Stimulated activated naive B cell treated with anti-CD40 and anti-IgM and Interleukin-4, amounts not matched to agents 10 μg/mL and 1 μg/mL and 100 μg/mL, for 72 hours (primary cell): Measurements from ENCODE around the gene SLC16A12.

Experiments used
- ATAC-seq, 2 donors: fragments of 150-1000 bp; cut with Tn5 transposase; replicated peaks; 2 replicates each; pipeline ENCODE4 v1.10.0; 2021; ENCODE audit warnings: moderate library complexity in 1 of 2
- DNase-seq: peaks from one replicate; pipeline ENCODE4 v3.0.0; 2021
- H3K27ac Mint-ChIP-seq: one replicate; pipeline ENCODE4 v1.8.0; 2022; ENCODE audit warnings: mild to moderate bottlenecking, mixed read lengths
- H3K27me3 Mint-ChIP-seq, 2 donors: one replicate each; pipeline ENCODE4 v1.8.0; 2022; ENCODE audit warnings: mixed read lengths in 2 of 2
- H3K36me3 Mint-ChIP-seq, 2 donors: one replicate each; pipeline ENCODE4 v1.8.0; 2022; ENCODE audit warnings: mixed read lengths in 2 of 2, mild to moderate bottlenecking in 1 of 2
- H3K4me1 Mint-ChIP-seq, 2 donors: one replicate each; pipeline ENCODE4 v1.8.0; 2022; ENCODE audit warnings: mixed read lengths in 2 of 2, mild to moderate bottlenecking in 1 of 2
- H3K4me3 Mint-ChIP-seq, 2 donors: one replicate each; pipeline ENCODE4 v1.8.0; 2022; ENCODE audit warnings: mild to moderate bottlenecking in 2 of 2, mixed read lengths in 2 of 2, moderate library complexity in 1 of 2
- H3K9me3 Mint-ChIP-seq, 2 donors: one replicate each; pipeline ENCODE4 v1.8.0; 2022; ENCODE audit warnings: mixed read lengths in 2 of 2, mild to moderate bottlenecking in 1 of 2

SLC16A12 gene

GRCh38 chr10:89478739-89479654, 56.4 kb downstream of the SLC16A12 start:
- H3K4me1 Mint-ChIP-seq = peaks cover 14 to 16% of the 10 kb centered on the region in 2 donors
- H3K27me3 Mint-ChIP-seq = no peaks in the 10 kb centered on the region
- no peak overlapping the region for H3K4me3 Mint-ChIP-seq
- ATAC-seq (peak in 1 of 2 donors; percentile 45), DNase-seq (no peak)
- no peaks in the 10 kb centered on the region for H3K9me3 Mint-ChIP-seq
- H3K27ac Mint-ChIP-seq = no peak overlapping the region
- no peaks in the 10 kb centered on the region for H3K36me3 Mint-ChIP-seq

GRCh38 chr10:89478085-89478738, 57.2 kb downstream of the SLC16A12 start:
- peak; percentile 66 to 76 for ATAC-seq
- H3K9me3 Mint-ChIP-seq = no peaks in the 10 kb centered on the region
- H3K27me3 Mint-ChIP-seq = no peaks in the 10 kb centered on the region
- DNase-seq = no peak
- H3K27ac Mint-ChIP-seq = no peak overlapping the region
- H3K4me3 Mint-ChIP-seq = no peak overlapping the region
- H3K4me1 Mint-ChIP-seq = peaks cover 14 to 16% of the 10 kb centered on the region in 2 donors
- H3K36me3 Mint-ChIP-seq = no peaks in the 10 kb centered on the region

GRCh38 chr10:89476150-89476549, 59.2 kb downstream of the SLC16A12 start:
- Mint-ChIP-seq H3K4me3 (no peak overlapping the region), H3K9me3 (no peaks in the 10 kb centered on the region), H3K36me3 (no peaks in the 10 kb centered on the region), H3K27ac (no peak overlapping the region), H3K27me3 (no peaks in the 10 kb centered on the region), H3K4me1 (peaks cover 14 to 16% of the 10 kb centered on the region in 2 donors)
- DNase-seq (no peak), ATAC-seq (no peak)

- Mint-ChIP-seq H3K4me3 (no peak overlapping the region), H3K36me3 (no peaks in the 10 kb centered on the region)
- no peak for DNase-seq
Observed at GRCh38 chr10:89475591-89475998, 59.8 kb downstream of the SLC16A12 start.

GRCh38 chr10:89475125-89475524, 60.3 kb downstream of the SLC16A12 start:
- no peaks in the 10 kb centered on the region for H3K27me3 Mint-ChIP-seq
- peaks cover 16 to 17% of the 10 kb centered on the region in 2 donors for H3K4me1 Mint-ChIP-seq
- no peak overlapping the region for H3K4me3 Mint-ChIP-seq
- H3K27ac Mint-ChIP-seq = no peak overlapping the region
- no peaks in the 10 kb centered on the region for H3K9me3 Mint-ChIP-seq
- DNase-seq = no peak
- ATAC-seq = no peak
- no peaks in the 10 kb centered on the region for H3K36me3 Mint-ChIP-seq

More at GRCh38 chr10:89475591-89475998, 59.8 kb downstream of the SLC16A12 start:
- no peak for ATAC-seq
- Mint-ChIP-seq H3K27ac (no peak overlapping the region), H3K9me3 (no peaks in the 10 kb centered on the region), H3K27me3 (no peaks in the 10 kb centered on the region), H3K4me1 (peaks cover 16% of the 10 kb centered on the region in 2 donors)

- H3K27me3 Mint-ChIP-seq = no peaks in the 10 kb centered on the region
- ATAC-seq = no peak
- no peak overlapping the region for H3K4me3 Mint-ChIP-seq
- H3K36me3 Mint-ChIP-seq = no peaks in the 10 kb centered on the region
- no peaks in the 10 kb centered on the region for H3K9me3 Mint-ChIP-seq
- no peak overlapping the region for H3K27ac Mint-ChIP-seq
- DNase-seq = no peak
- peaks cover 16 to 17% of the 10 kb centered on the region in 2 donors for H3K4me1 Mint-ChIP-seq
Observed at GRCh38 chr10:89474452-89474851, 60.9 kb downstream of the SLC16A12 start.

GRCh38 chr10:89471110-89471809, 64.1 kb downstream of the SLC16A12 start:
- no peak overlapping the region for H3K27ac Mint-ChIP-seq
- ATAC-seq = no peak
- DNase-seq = no peak
- peaks cover 0 to 4% of the 10 kb centered on the region in 2 donors for H3K27me3 Mint-ChIP-seq
- peaks cover 0 to 2% of the 10 kb centered on the region in 2 donors for H3K4me1 Mint-ChIP-seq
- H3K4me3 Mint-ChIP-seq = no peak overlapping the region
- no peaks in the 10 kb centered on the region for H3K9me3 Mint-ChIP-seq
- H3K36me3 Mint-ChIP-seq = no peaks in the 10 kb centered on the region

- ATAC-seq (no peak), DNase-seq (no peak)
- H3K4me1 Mint-ChIP-seq = peaks cover 0 to 2% of the 10 kb centered on the region in 2 donors
- no peak overlapping the region for H3K4me3 Mint-ChIP-seq
- H3K9me3 Mint-ChIP-seq = no peaks in the 10 kb centered on the region
- no peak overlapping the region for H3K27ac Mint-ChIP-seq
- peaks cover 0 to 4% of the 10 kb centered on the region in 2 donors for H3K27me3 Mint-ChIP-seq
- H3K36me3 Mint-ChIP-seq = no peaks in the 10 kb centered on the region
Observed at GRCh38 chr10:89470628-89471027, 64.8 kb downstream of the SLC16A12 start.

- DNase-seq (no peak), ATAC-seq (no peak)
- Mint-ChIP-seq H3K27ac (no peak overlapping the region), H3K4me3 (no peak overlapping the region), H3K36me3 (no peaks in the 10 kb centered on the region), H3K27me3 (peaks cover 0 to 4% of the 10 kb centered on the region in 2 donors), H3K9me3 (no peaks in the 10 kb centered on the region), H3K4me1 (peaks cover 0 to 2% of the 10 kb centered on the region in 2 donors)
Observed at GRCh38 chr10:89469517-89469916, 65.9 kb downstream of the SLC16A12 start.

- ATAC-seq (no peak), DNase-seq (no peak)
- Mint-ChIP-seq H3K27ac (no peak overlapping the region), H3K4me1 (peaks cover 0 to 2% of the 10 kb centered on the region in 2 donors), H3K27me3 (peaks cover 0 to 4% of the 10 kb centered on the region in 2 donors), H3K9me3 (no peaks in the 10 kb centered on the region), H3K4me3 (no peak overlapping the region), H3K36me3 (no peaks in the 10 kb centered on the region)
Observed at GRCh38 chr10:89468191-89468965, 67.0 kb downstream of the SLC16A12 start.

- Mint-ChIP-seq H3K27me3 (peaks cover 8% of the 10 kb centered on the region in 2 donors), H3K36me3 (no peaks in the 10 kb centered on the region), H3K27ac (no peak overlapping the region), H3K4me1 (peaks cover 0 to 2% of the 10 kb centered on the region in 2 donors), H3K4me3 (no peak overlapping the region), H3K9me3 (no peaks in the 10 kb centered on the region)
- ATAC-seq = peak; percentile 71 to 73
- no peak for DNase-seq
Observed at GRCh38 chr10:89466599-89467035, 68.8 kb downstream of the SLC16A12 start.

- H3K36me3 Mint-ChIP-seq = no peaks in the 10 kb centered on the region
- H3K9me3 Mint-ChIP-seq = no peaks in the 10 kb centered on the region
- ATAC-seq = no peak
- H3K27me3 Mint-ChIP-seq = peaks cover 11 to 18% of the 10 kb centered on the region in 2 donors
- no peaks in the 10 kb centered on the region for H3K4me1 Mint-ChIP-seq
- H3K27ac Mint-ChIP-seq = no peak overlapping the region
- no peak overlapping the region for H3K4me3 Mint-ChIP-seq
- no peak for DNase-seq
Observed at GRCh38 chr10:89465196-89465595, 70.2 kb downstream of the SLC16A12 start.

- no peak overlapping the region for H3K27ac Mint-ChIP-seq
- no peak for DNase-seq
- H3K4me1 Mint-ChIP-seq = no peaks in the 10 kb centered on the region
- ATAC-seq = no peak
- no peaks in the 10 kb centered on the region for H3K36me3 Mint-ChIP-seq
- H3K9me3 Mint-ChIP-seq = no peaks in the 10 kb centered on the region
- no peak overlapping the region for H3K4me3 Mint-ChIP-seq
- H3K27me3 Mint-ChIP-seq = peaks cover 16 to 21% of the 10 kb centered on the region in 2 donors
Observed at GRCh38 chr10:89463846-89464537, 71.4 kb downstream of the SLC16A12 start.
